ENCODE data around the gene INSC.

DNA sequence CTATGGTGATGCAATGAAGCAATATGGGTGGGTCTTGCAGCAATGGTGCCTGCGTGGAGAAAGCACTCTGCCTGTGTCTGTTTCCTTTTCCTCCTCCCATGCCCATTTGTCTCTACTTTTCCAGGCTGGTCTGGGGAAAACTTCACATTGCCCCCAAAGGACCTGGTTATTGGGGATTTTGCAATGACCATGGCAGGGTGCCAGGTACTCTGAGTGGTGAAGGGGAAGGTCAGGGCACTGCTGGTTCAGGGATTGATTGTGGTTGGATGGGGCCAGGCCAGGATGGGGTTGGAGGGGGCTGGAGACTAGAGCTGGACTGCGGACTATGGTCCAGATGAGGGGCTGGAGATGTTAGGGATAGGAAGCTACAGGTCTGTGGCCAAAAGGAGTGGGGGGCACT, 92.1 kb downstream of the INSC start:
- TF ChIP-seq POLR2AphosphoS5 (IDR thresholded peaks at IDR 0.05; ENCODE audit: low read depth) (no peak), EZH2 (IDR thresholded peaks at IDR 0.05; ENCODE audit: low read depth, unreplicated experiment) (no peak), CREB1 (CRISPR knock-in tag; IDR thresholded peaks at IDR 0.05; ENCODE audit: low read depth) (no peak), EZH2phosphoT487 (IDR thresholded peaks at IDR 0.05; ENCODE audit: unreplicated experiment) (no peak), STAT1 (IDR thresholded peaks at IDR 0.05; ENCODE audit: unreplicated experiment) (no peak)
- TF ChIP-seq, protein P1, sequence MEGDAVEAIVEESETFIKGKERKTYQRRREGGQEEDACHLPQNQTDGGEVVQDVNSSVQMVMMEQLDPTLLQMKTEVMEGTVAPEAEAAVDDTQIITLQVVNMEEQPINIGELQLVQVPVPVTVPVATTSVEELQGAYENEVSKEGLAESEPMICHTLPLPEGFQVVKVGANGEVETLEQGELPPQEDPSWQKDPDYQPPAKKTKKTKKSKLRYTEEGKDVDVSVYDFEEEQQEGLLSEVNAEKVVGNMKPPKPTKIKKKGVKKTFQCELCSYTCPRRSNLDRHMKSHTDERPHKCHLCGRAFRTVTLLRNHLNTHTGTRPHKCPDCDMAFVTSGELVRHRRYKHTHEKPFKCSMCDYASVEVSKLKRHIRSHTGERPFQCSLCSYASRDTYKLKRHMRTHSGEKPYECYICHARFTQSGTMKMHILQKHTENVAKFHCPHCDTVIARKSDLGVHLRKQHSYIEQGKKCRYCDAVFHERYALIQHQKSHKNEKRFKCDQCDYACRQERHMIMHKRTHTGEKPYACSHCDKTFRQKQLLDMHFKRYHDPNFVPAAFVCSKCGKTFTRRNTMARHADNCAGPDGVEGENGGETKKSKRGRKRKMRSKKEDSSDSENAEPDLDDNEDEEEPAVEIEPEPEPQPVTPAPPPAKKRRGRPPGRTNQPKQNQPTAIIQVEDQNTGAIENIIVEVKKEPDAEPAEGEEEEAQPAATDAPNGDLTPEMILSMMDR (conservative IDR thresholded peaks at IDR 0.05; ENCODE audit: low read depth in 2 of 2) = no peak
- TF ChIP-seq, protein P2, sequence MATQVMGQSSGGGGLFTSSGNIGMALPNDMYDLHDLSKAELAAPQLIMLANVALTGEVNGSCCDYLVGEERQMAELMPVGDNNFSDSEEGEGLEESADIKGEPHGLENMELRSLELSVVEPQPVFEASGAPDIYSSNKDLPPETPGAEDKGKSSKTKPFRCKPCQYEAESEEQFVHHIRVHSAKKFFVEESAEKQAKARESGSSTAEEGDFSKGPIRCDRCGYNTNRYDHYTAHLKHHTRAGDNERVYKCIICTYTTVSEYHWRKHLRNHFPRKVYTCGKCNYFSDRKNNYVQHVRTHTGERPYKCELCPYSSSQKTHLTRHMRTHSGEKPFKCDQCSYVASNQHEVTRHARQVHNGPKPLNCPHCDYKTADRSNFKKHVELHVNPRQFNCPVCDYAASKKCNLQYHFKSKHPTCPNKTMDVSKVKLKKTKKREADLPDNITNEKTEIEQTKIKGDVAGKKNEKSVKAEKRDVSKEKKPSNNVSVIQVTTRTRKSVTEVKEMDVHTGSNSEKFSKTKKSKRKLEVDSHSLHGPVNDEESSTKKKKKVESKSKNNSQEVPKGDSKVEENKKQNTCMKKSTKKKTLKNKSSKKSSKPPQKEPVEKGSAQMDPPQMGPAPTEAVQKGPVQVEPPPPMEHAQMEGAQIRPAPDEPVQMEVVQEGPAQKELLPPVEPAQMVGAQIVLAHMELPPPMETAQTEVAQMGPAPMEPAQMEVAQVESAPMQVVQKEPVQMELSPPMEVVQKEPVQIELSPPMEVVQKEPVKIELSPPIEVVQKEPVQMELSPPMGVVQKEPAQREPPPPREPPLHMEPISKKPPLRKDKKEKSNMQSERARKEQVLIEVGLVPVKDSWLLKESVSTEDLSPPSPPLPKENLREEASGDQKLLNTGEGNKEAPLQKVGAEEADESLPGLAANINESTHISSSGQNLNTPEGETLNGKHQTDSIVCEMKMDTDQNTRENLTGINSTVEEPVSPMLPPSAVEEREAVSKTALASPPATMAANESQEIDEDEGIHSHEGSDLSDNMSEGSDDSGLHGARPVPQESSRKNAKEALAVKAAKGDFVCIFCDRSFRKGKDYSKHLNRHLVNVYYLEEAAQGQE (IDR thresholded peaks at IDR 0.05; ENCODE audit: unreplicated experiment) = no peak
- TF ChIP-seq, protein P3, sequence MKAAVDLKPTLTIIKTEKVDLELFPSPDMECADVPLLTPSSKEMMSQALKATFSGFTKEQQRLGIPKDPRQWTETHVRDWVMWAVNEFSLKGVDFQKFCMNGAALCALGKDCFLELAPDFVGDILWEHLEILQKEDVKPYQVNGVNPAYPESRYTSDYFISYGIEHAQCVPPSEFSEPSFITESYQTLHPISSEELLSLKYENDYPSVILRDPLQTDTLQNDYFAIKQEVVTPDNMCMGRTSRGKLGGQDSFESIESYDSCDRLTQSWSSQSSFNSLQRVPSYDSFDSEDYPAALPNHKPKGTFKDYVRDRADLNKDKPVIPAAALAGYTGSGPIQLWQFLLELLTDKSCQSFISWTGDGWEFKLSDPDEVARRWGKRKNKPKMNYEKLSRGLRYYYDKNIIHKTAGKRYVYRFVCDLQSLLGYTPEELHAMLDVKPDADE (IDR thresholded peaks at IDR 0.05) = no peak

All from GM23338 (cell line).